Globus pallidus (tissue), 1 donor: Measurements from ENCODE around the gene INPP5E.

ENCODE experiments used
- DNase-seq: peaks from one replicate; pipeline ENCODE4 v3.0.0-alpha.2; 2015; ENCODE audit warnings: low spot score

INPP5E gene

DNA sequence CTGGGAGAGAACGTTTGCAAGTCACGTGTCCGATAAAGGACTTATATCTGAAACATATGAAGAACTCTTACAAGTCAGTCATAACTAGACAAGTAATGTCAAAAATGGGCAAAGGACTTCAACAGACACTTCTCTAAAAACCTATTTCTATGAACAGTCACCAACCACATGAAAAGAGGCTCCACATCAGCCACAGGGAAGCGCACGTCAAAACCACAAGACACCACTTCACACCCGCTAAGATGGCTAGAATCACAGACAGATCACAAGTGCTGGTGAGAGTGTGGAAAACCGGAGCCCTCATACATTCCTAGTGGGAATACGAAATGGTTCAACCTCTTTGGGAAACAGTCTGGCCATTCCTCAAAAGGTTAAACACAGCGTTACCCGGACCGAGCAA is 54.6 kb downstream of the INPP5E start:
- DNase-seq = no peak

DNA sequence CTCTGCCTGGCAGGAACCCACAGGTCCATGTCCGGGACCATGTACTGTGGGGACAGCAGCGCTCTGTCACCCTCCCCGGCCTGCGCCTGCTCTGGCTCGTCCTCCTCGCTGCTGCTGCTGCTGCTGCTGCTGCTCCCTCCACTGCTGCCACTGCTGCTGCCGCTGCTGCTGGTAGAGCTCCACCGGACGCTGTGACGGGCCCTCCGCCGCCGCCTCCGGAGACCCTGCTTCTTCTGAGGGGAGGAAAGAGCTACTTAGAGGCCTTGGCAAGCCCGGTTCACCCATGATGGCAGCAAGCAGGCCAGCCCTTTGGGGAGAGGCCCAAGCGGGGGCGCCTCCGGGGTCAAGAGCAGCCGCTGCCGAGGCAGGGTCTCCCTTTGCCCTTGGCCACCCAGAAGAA is 56.2 kb downstream of the INPP5E start:
- DNase-seq = no peak

DNA sequence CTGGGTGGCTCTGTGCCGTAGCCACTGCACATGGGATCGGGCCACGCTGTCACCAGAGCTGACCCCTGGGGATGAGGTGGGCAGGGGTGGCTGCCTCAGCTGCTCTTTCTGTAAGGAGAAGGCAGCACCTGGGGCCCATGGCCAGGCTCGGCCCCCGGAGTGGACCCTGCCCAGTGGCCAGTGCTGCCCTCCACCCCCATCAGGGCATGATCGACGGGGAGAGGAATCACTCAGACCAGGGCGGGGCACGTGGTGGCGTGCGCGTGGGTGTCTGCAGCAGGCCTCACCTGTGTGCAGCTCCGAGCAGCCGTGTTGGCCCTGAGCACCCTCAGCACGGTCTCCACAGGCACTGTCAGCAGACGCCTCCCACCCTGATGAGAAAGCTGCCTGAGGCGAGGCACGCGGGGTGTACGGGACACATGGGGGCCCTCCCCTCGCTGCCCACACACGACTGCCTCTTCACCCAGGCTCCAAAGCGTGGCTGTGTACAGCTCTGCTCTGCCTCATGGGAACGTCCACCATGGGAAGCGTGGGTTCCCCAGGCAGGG is 57.6 kb downstream of the INPP5E start:
- no peak for DNase-seq

DNA sequence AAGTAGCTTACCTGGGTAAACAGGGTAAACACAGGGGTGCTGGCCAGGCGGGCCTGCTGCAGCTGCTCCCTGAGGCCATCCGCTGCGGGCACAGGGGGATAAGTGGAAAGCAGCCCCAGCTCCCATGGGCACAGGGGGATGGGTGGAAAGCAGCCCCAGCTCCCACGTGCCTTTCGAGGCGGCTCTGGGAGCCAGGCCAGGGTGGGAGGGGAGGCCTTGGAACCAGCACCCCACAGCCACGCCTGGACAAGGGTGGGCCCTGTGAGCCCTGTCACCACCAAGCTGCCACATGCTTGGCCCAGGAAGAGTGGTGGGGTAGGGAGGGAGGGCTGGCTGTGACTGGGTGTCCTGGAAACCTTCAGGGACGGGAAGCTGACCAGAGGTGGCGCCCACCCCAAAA is 58.3 kb downstream of the INPP5E start:
- DNase-seq = no peak

DNA sequence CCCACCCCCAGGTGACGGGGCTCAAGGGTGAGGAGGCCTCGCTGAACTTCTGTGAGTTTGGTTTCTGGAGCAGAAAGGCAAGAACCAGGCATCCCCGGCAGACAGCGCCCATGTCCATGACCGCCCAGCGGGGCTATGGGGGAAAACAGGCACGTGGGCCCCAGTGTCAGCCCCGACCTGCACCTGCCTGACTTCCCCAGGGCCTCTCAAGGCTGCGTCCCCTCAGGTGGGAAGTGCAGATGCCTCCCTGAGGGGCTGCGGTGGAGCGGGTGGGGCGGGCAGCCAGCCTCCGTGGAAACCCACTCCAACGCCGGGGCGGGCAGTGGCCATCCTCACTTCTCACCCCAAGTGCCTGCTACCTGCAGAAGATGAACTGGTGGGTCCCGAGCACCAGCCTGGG is 59.3 kb downstream of the INPP5E start:
- no peak for DNase-seq

DNA sequence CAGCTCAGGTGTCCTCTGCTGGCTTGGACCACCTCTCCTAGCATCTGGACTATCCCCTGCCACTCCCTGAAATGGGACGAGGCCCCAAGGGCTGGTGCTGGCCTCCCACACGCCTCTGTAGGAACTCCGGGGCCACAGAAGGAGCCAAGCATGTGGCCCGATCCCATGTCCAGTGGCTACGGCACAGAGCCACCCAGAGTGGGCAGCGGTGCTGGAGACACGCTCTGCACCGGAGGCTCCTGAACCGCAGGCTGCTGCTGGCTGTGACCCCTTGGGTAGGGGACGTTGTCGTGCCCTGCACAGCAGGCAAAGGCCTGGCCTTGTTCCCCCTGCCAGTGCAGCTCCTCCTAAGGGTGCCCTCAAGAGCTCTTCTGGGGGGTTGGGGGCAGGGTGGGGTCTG is 59.8 kb downstream of the INPP5E start:
- DNase-seq = no peak

DNA sequence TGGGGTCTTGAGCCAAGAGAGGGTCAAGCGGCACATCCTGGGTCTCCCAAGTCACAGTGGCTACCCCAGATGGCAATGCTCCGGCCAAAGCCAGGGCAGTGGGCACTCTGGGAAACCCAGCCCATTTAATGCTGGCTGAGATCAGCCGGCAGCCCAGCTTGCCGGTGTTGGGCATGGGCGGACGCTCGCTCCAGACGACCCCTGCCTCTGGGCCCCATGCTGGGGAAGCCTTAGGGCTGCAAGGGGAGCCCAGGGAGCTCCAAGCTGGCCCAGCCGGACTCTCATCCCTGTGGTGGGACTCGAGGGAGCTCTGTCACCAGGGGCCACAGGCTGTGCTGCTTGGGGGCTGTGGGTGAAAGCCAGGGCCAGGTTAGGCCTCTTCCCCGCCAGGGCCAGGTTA is 60.2 kb downstream of the INPP5E start:
- DNase-seq = no peak

DNA sequence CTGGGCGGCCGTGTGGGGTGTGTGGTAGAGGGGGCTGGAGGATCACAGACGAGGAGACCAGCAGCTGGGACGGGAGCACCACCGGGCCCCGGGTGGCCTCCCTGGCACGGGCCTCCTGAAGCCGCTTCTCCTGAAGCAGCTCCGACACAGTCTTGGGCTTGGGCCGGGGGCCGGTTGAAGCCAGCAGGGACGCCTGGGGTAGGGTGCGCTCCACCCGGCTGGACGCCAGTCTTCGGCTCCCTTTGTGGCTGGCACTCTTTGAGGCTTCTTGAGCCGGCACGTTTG is 60.7 kb downstream of the INPP5E start:
- DNase-seq = no peak
